Stomach (tissue), 9 donors: Measurements from ENCODE around the gene MAP4K5. TPM values are rescaled to one million over a fixed set of nuclear protein-coding genes. Genes with fewer than 3 reads are reported as not detected.

Experiments
- DNase-seq, 2 donors: peaks; one replicate each; pipeline versions ENCODE4 v3.0.0 to v3.0.0-alpha.2; 2013 to 2019
- H3K27ac ChIP-seq, 5 donors: fragments of 200-600 bp in 4 of 5; sonication (generic) in 4 of 5; one replicate each; pipeline ENCODE4 v1.5.1; 2013 to 2019; ENCODE audit warnings: mild to moderate bottlenecking in 1 of 5, moderate library complexity in 1 of 5
- H3K27me3 ChIP-seq, 3 donors: fragments of 200-600 bp; sonication (generic); one replicate each; pipeline ENCODE4 v1.5.1; 2017 to 2019; ENCODE audit warnings: mixed run types in 1 of 3
- H3K36me3 ChIP-seq, 4 donors: fragments of 200-600 bp; sonication (generic); 1 replicate in 3 of 4; 2 replicates in 1 of 4; pipeline ENCODE4 v1.5.1; 2016 to 2019
- H3K4me1 ChIP-seq, 4 donors: fragments of 200-600 bp; sonication (generic); one replicate each; pipeline ENCODE4 v1.5.1; 2016 to 2019
- H3K4me3 ChIP-seq, 4 donors: fragments of 200-600 bp; sonication (generic) in 3 of 4; one replicate each; pipeline ENCODE4 v1.5.1; 2016 to 2019; ENCODE audit warnings: mild to moderate bottlenecking in 1 of 4
- H3K9me3 ChIP-seq, 4 donors: fragments of 200-600 bp; sonication (generic); one replicate each; pipeline ENCODE4 v1.5.1; 2016 to 2019
- EP300 ChIP-seq: sonication (generic); formaldehyde crosslinking; IDR thresholded peaks from one replicate; pipeline ENCODE4 v1.6.1; 2017; ENCODE audit warnings: antibody characterized with exemption
- POLR2A ChIP-seq, 4 donors: fragments of 450-650 bp; IDR thresholded peaks; one replicate each; pipeline ENCODE4 v1.6.1; 2016; ENCODE audit warnings: antibody characterized with exemption in 4 of 4, control low read depth in 2 of 4, mild to moderate bottlenecking in 1 of 4, moderate library complexity in 1 of 4
- POLR2AphosphoS5 ChIP-seq, 3 donors: sonication (generic); formaldehyde crosslinking; IDR thresholded peaks; one replicate each; pipeline ENCODE4 v1.6.1; 2016; ENCODE audit warnings: antibody characterized with exemption in 3 of 3
- WGBS, 5 donors: extraction: QIAGEN DNeasy Blood & Tissue Kit in 3 of 5; methylation state at CpG; one replicate each; pipeline versions ENCODE4 v1.1.5 to v1.1.7; 2013 to 2018; 5-methylcytosine and 5-hydroxymethylcytosine counted together
- intact Hi-C: fragments of 100-400 bp; cut with DNase I; formaldehyde crosslinking; loops from one replicate; pipeline ENCODE4 v1.15.1; 2023; ENCODE audit warnings: low total_unique reads
- polyA plus RNA-seq, 3 donors: library from polyadenylated mRNA; stranded (reverse); fragments of 200-250 nt; gene quantifications; one replicate each; pipeline ENCODE4 v1.2.3, GENCODE V29; 2013
- total RNA-seq, 5 donors: library from RNA; depleted of rRNA; stranded (reverse); fragments of >200 nt; gene quantifications; one replicate each; pipeline versions ENCODE4 v1.1.0 to v1.2.3, GENCODE V29; 2014 to 2016
- TF ChIP-seq, protein P1 (sequence below), 7 experiments: fragments of 450-650 bp in 4 of 7; fragments of 200-600 bp in 3 of 7; sonication (generic) in 3 of 7; IDR thresholded peaks; one replicate each; pipeline ENCODE4 v1.5.1; 2016 to 2019; ENCODE audit warnings: antibody characterized with exemption in 7 of 7, control low read depth in 2 of 7, mild to moderate bottlenecking in 1 of 7
- donor health status: healthy with polysubstance abuse.
- donor health status: Bipolar disorder and iron deficiency.
- donor health status: healthy.

The MAP4K5 gene
- total and polyA plus RNA-seq, 8 donors = 6.4 to 297 (median 77.3) TPM

DNA sequence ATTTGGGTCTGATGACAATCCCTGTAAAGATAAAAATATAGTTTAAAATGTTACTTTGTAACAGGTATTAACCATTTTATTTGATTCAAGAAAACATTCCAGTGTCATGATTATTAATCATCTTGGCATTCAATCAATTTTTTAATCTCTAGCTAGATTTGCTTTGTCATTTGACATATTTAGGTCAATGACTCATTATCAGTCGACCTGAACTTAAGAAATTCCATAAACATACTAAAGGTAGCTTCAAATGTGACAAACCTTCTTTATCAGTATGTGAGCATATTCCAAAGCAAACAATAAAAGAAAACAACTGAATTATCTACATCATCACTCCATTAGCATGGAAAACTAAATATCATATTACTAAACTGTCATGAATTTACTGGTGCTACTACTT is 84.9 kb downstream of the MAP4K5 start:
- Histone ChIP-seq H3K27me3 (no peaks in the 10 kb centered on the region), H3K4me1 (peaks cover 0 to 11% (median 0%) of the 10 kb centered on the region in 4 donors), H3K4me3 (no peak overlapping the region), H3K36me3 (peaks cover 17 to 76% (median 73%) of the 10 kb centered on the region in 4 donors), H3K27ac (no peak overlapping the region), H3K9me3 (no peaks in the 10 kb centered on the region)
- WGBS, 5 donors = 18 to 39% (median 26%) methylated on average over 1 of the region's 1 CpG
- TF ChIP-seq, protein P1, sequence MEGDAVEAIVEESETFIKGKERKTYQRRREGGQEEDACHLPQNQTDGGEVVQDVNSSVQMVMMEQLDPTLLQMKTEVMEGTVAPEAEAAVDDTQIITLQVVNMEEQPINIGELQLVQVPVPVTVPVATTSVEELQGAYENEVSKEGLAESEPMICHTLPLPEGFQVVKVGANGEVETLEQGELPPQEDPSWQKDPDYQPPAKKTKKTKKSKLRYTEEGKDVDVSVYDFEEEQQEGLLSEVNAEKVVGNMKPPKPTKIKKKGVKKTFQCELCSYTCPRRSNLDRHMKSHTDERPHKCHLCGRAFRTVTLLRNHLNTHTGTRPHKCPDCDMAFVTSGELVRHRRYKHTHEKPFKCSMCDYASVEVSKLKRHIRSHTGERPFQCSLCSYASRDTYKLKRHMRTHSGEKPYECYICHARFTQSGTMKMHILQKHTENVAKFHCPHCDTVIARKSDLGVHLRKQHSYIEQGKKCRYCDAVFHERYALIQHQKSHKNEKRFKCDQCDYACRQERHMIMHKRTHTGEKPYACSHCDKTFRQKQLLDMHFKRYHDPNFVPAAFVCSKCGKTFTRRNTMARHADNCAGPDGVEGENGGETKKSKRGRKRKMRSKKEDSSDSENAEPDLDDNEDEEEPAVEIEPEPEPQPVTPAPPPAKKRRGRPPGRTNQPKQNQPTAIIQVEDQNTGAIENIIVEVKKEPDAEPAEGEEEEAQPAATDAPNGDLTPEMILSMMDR (IDR thresholded peaks at IDR 0.05) = no peak
- TF ChIP-seq EP300 (no peak), POLR2A (IDR thresholded peaks at IDR 0.05) (no peak), POLR2AphosphoS5 (IDR thresholded peaks at IDR 0.05) (no peak)
- DNase-seq = no peak
- intact Hi-C loops = no loop called here

DNA sequence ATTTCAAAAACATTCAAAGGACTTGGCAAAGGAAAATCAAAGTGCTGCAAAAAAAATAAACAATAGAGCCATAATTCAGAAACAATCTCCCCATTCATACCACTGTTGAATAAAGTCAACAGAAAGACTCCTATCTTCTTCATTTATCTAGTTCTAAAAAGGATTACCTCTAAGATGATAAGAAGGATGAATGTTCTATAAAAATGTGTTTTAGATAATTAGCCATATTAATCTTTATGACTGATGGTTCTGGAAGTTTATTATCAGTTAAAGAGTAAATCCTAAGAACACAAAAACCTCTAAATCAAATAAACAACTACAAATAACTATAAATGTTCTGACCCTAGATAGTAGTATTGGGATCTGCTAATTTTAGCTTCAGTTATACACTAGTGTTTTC is 97.8 kb downstream of the MAP4K5 start:
- Histone ChIP-seq H3K27me3 (no peaks in the 10 kb centered on the region), H3K9me3 (no peaks in the 10 kb centered on the region), H3K36me3 (peaks cover 5 to 68% (median 63%) of the 10 kb centered on the region in 4 donors), H3K27ac (no peak overlapping the region), H3K4me3 (no peak overlapping the region), H3K4me1 (no peaks in the 10 kb centered on the region)
- intact Hi-C loops = no loop called here
- DNase-seq = no peak
- TF ChIP-seq EP300 (no peak), POLR2AphosphoS5 (IDR thresholded peaks at IDR 0.05) (no peak), POLR2A (IDR thresholded peaks at IDR 0.05) (no peak)
- TF ChIP-seq, protein P1 (IDR thresholded peaks at IDR 0.05) = no peak

DNA sequence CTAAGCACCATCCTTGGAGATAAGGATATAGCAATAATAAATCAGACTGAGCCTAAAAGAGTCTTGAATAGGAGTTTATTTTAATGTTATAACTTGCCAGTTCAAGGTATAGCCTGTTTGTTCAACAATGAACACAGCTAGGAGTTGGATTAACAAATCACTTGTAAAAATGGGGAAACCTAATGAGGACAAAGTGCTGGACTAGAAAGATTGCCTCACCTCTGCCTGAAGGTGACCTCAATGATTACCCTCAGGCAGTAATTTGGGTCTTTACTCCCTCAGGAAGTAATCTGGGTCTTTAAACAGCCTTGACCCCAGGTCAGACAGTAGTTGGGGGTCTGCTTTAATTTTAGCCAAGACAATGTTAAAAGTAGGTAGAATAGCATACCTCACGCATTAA is 100.2 kb downstream of the MAP4K5 start:
- no peak overlapping the region for H3K27ac ChIP-seq
- 96 to 98% (median 96%) methylated on average over 1 of the region's 1 CpG for WGBS, 5 donors

DNA sequence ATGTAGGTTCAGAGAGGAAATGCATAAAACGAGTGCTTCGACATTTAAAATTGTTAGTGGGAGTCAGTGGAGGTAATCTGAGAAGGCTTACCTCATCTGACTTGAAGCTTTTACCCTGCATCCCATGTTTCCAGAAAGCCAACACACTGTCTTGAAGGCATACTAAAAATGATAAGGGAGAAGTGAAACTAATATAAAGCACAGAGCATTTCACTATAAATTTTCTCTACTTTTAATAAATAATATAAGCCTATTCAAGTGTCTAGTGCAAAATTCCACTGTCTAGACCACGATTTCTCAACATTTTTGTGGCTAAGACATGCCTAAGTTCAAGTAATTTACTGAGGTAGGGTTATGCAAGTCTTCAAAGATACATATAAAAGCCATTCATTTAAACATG is 106.6 kb downstream of the MAP4K5 start:
- TF ChIP-seq POLR2A (IDR thresholded peaks at IDR 0.05) = no peak
- no peak for TF ChIP-seq EP300
- TF ChIP-seq, protein P1 (IDR thresholded peaks at IDR 0.05) = no peak
- no peak for TF ChIP-seq POLR2AphosphoS5 (IDR thresholded peaks at IDR 0.05)
- H3K9me3 ChIP-seq = no peaks in the 10 kb centered on the region
- no peaks in the 10 kb centered on the region for H3K27me3 ChIP-seq
- WGBS, 5 donors = 73 to 87% (median 86%) methylated on average over 3 of the region's 3 CpGs
- no peak overlapping the region for H3K27ac ChIP-seq
- no peak overlapping the region for H3K4me3 ChIP-seq
- H3K36me3 ChIP-seq = peaks cover 18 to 77% (median 71%) of the 10 kb centered on the region in 4 donors
- no peak for DNase-seq
- intact Hi-C loops = no loop called here
- H3K4me1 ChIP-seq = no peaks in the 10 kb centered on the region

More for the DNA sequence above, 100.2 kb downstream of the MAP4K5 start:
- Histone ChIP-seq H3K4me1 (no peaks in the 10 kb centered on the region), H3K4me3 (no peak overlapping the region), H3K36me3 (peaks cover 11 to 72% (median 62%) of the 10 kb centered on the region in 4 donors), H3K27me3 (no peaks in the 10 kb centered on the region), H3K9me3 (no peaks in the 10 kb centered on the region)
- no peak for DNase-seq
- intact Hi-C loops = no loop called here
- no peak for TF ChIP-seq POLR2AphosphoS5 (IDR thresholded peaks at IDR 0.05)
- no peak for TF ChIP-seq EP300
- TF ChIP-seq, protein P1 (IDR thresholded peaks at IDR 0.05) = no peak
- no peak for TF ChIP-seq POLR2A (IDR thresholded peaks at IDR 0.05)
